Ascending aorta (tissue), 2 donors: ENCODE data around the gene CSTF1. TPM values are rescaled to one million over a fixed set of nuclear protein-coding genes. Genes with fewer than 3 reads are reported as not detected.

ENCODE experiments used
- DNase-seq, 2 donors: peaks; one replicate each; pipeline ENCODE4 v3.0.0-alpha.2; 2019; ENCODE audit warnings: low spot score in 2 of 2
- H3K27ac ChIP-seq, 2 donors: fragments of 200-600 bp; sonication (generic); one replicate each; pipeline ENCODE4 v1.5.1; 2016 to 2017; ENCODE audit warnings: mild to moderate bottlenecking in 1 of 2
- H3K27me3 ChIP-seq: fragments of 200-600 bp; sonication (generic); one replicate; pipeline ENCODE4 v1.5.1; 2017
- H3K36me3 ChIP-seq, 2 donors: fragments of 200-600 bp; sonication (generic); one replicate each; pipeline ENCODE4 v1.5.1; 2016
- H3K4me1 ChIP-seq, 2 donors: fragments of 200-600 bp; sonication (generic); one replicate each; pipeline ENCODE4 v1.5.1; 2016 to 2017; ENCODE audit warnings: mild to moderate bottlenecking in 1 of 2
- H3K4me3 ChIP-seq, 2 donors: fragments of 200-600 bp; sonication (generic); one replicate each; pipeline ENCODE4 v1.5.1; 2016 to 2017; ENCODE audit warnings: mild to moderate bottlenecking in 1 of 2
- H3K9me3 ChIP-seq, 2 donors: fragments of 200-600 bp; sonication (generic); one replicate each; pipeline ENCODE4 v1.5.1; 2016
- CTCF ChIP-seq, 3 experiments: fragments of 200-600 bp in 2 of 3; fragments of 450-650 bp in 1 of 3; sonication (generic) in 2 of 3; IDR thresholded peaks; one replicate each; pipeline ENCODE4 v1.5.1; 2016 to 2019; ENCODE audit warnings: antibody characterized with exemption in 3 of 3, mild to moderate bottlenecking in 1 of 3, moderate library complexity in 1 of 3
- intact Hi-C: fragments of 100-400 bp; cut with DNase I; formaldehyde crosslinking; loops from one replicate; pipeline ENCODE4 v1.15.1; 2023
- total RNA-seq: library from RNA; depleted of rRNA; stranded (reverse); fragments of >200 nt; gene quantifications from one replicate; pipeline ENCODE4 v1.1.0, GENCODE V29; 2016

The CSTF1 gene
- total RNA-seq, 1 donor from 2014 or later, result 13.7 TPM

- no peaks in the 10 kb centered on the region for H3K36me3 ChIP-seq
- no peak overlapping the region for H3K4me3 ChIP-seq
- H3K4me1 ChIP-seq, result no peaks in the 10 kb centered on the region
- DNase-seq, result no peak
- no peak for TF ChIP-seq CTCF (IDR thresholded peaks at IDR 0.05)
- no peak overlapping the region for H3K27ac ChIP-seq
- H3K27me3 ChIP-seq, result no peaks in the 10 kb centered on the region
- no peaks in the 10 kb centered on the region for H3K9me3 ChIP-seq
- intact Hi-C loops, result no loop called here
These were observed 34.5 kb downstream of the CSTF1 start for GRCh38 chr20:56426926-56427325.

GRCh38 chr20:56427797-56428196, 35.4 kb downstream of the CSTF1 start:
- Histone ChIP-seq H3K4me3 (no peak overlapping the region), H3K4me1 (no peaks in the 10 kb centered on the region), H3K27ac (no peak overlapping the region), H3K27me3 (no peaks in the 10 kb centered on the region), H3K36me3 (no peaks in the 10 kb centered on the region), H3K9me3 (no peaks in the 10 kb centered on the region)
- no peak for TF ChIP-seq CTCF (IDR thresholded peaks at IDR 0.05)
- no peak for DNase-seq
- intact Hi-C loops, result no loop called here

- intact Hi-C loops, result no loop called here
- no peaks in the 10 kb centered on the region for H3K27me3 ChIP-seq
- no peaks in the 10 kb centered on the region for H3K4me1 ChIP-seq
- no peak overlapping the region for H3K27ac ChIP-seq
- no peak for DNase-seq
- no peak for TF ChIP-seq CTCF (IDR thresholded peaks at IDR 0.05)
- no peaks in the 10 kb centered on the region for H3K36me3 ChIP-seq
- H3K4me3 ChIP-seq, result no peak overlapping the region
- no peaks in the 10 kb centered on the region for H3K9me3 ChIP-seq
These were observed 36.0 kb downstream of the CSTF1 start for GRCh38 chr20:56428410-56428809.

- Histone ChIP-seq H3K27me3 (no peaks in the 10 kb centered on the region), H3K4me1 (no peaks in the 10 kb centered on the region), H3K9me3 (no peaks in the 10 kb centered on the region), H3K4me3 (no peak overlapping the region), H3K36me3 (no peaks in the 10 kb centered on the region), H3K27ac (no peak overlapping the region)
- TF ChIP-seq CTCF (IDR thresholded peaks at IDR 0.05), result no peak
- DNase-seq, result no peak
- intact Hi-C loops, result no loop called here
These were observed 36.4 kb downstream of the CSTF1 start for GRCh38 chr20:56428881-56429280.

GRCh38 chr20:56429502-56429901, 37.1 kb downstream of the CSTF1 start:
- DNase-seq, result no peak
- Histone ChIP-seq H3K4me1 (no peaks in the 10 kb centered on the region), H3K27me3 (no peaks in the 10 kb centered on the region), H3K4me3 (no peak overlapping the region), H3K36me3 (no peaks in the 10 kb centered on the region), H3K27ac (no peak overlapping the region), H3K9me3 (no peaks in the 10 kb centered on the region)
- TF ChIP-seq CTCF (IDR thresholded peaks at IDR 0.05), result no peak
- intact Hi-C loops, result no loop called here

- no peak for DNase-seq
- H3K27ac ChIP-seq, result no peak overlapping the region
- no peak for TF ChIP-seq CTCF (IDR thresholded peaks at IDR 0.05)
- no peaks in the 10 kb centered on the region for H3K4me1 ChIP-seq
- intact Hi-C loops, result no loop called here
- H3K27me3 ChIP-seq, result no peaks in the 10 kb centered on the region
- no peaks in the 10 kb centered on the region for H3K9me3 ChIP-seq
- H3K36me3 ChIP-seq, result no peaks in the 10 kb centered on the region
- no peak overlapping the region for H3K4me3 ChIP-seq
These were observed 37.5 kb downstream of the CSTF1 start for GRCh38 chr20:56429941-56430340.
